Measurements from ENCODE around the gene LSM11.

LSM11 gene

DNA sequence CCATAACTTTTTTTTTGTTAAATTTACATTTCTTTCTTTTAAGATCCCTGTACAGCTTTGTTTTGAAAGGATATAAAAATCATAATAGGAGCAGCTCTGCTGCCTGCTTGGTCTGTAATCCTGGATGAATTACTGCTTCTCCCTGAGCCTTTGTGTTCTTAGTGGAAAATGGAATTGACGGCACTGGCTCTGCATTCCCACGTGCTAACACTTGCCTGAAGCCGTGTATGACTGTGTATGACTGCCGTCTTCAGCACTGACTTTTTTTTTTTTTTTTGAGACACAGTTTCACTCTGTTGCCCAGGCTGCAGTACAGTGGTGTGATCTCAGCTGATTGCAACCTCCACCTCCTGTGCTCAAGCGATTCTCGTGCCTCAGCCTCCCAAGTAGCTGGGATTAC, 7.5 kb upstream of the LSM11 start:
- DNase-seq = no peak

DNA sequence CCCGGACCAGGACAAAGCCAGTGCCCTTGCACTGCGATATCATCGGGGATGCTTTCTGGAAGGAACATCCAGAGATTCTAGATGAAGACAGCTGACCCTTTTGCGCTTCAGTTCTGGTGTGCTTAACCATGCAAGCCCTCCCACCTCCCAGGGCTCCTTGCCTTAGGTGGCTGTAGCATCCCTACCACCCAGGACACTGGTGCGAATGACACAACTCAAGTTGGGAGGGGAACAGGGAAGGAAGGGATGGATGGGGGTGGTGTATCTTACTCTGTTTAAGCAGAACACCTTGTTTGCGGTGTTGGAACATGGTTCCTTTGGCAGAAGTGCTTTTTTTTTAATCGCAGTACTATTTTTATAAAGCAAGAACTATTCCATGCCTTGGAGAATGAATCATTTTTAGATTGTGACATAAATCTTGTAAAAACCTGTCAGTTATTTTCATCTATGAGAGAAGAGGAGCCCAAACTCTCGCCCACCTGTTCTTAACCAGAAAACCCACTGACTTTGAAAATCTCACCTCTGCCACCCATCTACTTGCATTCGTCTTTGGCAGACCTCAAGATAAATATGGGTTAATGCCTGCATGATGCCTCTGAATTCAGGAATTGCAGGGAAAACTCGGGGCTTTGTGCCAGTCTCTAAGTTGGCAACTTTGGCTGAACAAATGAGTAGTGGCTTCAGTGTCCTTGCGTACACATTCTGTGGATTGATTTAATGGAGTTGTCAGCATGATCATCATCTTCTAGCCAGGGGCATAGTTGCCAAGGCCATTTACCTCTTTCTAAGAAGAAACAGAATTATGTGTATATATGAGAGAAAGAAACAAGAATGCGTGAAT, 3.9 kb upstream of the LSM11 start:
- no peak for DNase-seq

DNA sequence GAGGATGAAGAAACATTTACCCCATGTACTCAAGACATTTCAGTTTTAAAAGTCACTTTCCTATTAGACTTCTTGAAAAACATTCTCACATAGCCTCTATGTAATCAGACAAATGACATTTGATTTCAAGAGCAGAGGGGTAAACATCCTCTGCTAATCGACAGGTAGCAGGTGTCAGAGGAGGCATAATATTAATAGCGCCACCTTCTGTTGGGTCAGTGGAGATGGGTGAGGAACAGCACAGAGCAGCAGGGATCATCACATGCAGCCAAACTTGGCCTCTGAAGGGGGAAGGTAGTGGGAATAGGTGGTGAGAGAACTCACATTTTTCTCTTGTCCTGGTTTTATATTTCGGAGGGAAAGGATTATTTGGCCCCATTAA, 3.3 kb upstream of the LSM11 start:
- peak; percentile 1 for DNase-seq

DNA sequence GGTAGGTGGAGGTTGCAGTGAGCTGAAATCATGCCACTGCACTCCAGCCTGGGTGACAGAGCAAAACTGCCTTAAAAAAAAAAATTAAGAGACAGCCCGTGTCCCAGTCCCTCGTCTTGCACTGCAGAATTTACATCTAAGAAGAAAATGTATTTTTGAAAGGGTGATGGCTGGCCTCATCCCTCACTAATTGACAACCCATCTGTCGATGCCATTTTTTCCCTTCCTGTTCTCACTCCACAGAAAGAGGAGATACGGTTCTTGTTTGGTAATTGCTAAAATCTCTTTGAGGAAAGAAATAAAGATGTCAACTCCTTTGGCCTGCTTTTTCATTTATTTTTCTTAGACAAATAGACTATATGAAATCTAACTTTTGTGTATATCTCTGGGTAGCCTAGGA, 2.4 kb upstream of the LSM11 start:
- no peak for DNase-seq

DNA sequence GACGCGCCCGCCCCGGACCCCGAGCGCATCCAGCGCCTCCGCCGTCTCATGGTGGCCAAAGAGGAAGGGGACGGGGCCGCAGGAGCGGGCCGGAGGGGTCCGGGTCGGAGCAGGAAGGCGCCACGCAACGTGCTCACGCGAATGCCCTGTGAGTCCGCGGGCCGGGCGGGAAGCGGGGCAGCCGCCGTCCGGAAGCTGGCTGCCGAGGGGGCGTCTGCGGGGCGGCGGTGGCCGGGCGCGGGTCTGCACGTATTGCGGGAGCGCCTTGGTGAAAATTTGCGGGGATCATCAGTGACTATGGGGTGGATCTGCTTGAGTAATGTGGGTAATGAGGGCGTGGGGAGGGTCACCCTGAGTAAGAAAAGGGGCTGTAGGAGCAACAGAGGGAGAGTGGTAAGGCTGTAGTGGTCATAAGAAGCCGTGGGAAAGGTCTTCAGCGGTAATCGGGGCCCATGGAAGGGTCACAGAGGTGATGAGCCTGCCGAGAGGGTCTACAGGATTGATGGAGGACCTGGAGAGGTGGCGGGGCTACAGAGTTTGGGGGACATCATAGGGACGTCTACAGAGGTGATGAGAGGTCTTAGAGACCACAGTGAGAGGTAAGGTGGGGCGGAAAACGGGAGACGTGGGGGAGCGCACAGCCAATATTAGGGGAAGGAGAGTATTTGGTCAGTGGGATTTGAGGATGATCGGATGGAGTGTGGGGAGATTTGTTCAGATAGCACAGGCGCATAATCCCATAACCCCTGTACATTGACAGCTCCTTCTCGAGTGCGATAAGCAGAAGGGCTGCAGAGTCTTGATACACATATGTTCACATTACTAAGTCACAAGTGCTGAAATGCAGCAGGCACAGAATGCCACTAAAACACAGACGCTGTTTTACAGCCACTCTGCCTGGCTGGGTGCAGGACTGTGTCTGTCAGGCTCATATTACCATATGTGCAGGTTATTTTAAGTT, 819 bp downstream of the LSM11 start:
- DNase-seq = no peak

DNA sequence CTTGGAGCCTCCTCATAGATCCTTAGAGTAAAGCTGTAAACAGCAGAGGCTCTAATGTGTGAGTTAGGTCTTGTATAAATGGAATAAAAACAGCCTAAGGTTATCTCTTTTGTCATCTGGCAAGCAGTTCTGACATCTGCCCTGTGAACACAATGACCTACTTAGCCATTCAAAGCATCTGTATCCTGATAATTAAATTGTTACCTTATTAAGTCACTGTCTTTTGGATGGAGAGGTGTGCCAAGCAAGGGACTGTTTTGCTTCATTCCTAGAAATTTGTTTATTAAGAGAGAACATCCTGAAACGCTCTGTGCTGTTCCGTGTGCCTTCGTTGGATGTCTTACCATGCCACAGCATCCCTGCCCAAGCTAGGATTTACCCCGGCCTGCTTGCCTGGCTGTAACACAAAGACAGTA, 1.5 kb downstream of the LSM11 start:
- DNase-seq = no peak

DNA sequence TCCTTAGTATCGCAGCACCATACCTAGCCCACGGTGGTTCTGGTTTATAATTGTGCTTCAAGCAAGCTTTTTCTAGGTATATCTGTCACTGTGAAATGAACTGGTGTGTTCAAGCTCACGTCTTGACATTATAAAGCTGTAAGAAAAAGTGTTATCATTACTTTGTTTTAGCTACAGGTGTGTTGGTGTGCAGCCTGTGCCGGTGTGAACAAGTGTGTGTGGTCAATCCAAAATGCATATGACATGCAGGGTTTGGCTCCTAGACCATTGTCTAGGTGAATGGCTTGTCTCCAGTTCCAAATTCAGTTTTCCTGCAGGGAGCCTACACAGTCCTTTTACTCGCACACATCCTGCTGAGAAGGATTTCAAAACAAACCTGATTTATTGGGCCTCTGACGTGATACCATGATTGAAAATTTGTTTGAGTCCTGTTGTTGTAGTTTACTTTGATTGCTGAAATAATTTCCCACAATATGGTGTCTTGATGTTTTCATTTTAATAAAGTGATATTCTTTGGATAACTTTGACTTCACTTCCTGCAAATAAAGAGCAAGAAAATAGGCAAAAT, 3.7 kb downstream of the LSM11 start:
- DNase-seq = no peak

DNA sequence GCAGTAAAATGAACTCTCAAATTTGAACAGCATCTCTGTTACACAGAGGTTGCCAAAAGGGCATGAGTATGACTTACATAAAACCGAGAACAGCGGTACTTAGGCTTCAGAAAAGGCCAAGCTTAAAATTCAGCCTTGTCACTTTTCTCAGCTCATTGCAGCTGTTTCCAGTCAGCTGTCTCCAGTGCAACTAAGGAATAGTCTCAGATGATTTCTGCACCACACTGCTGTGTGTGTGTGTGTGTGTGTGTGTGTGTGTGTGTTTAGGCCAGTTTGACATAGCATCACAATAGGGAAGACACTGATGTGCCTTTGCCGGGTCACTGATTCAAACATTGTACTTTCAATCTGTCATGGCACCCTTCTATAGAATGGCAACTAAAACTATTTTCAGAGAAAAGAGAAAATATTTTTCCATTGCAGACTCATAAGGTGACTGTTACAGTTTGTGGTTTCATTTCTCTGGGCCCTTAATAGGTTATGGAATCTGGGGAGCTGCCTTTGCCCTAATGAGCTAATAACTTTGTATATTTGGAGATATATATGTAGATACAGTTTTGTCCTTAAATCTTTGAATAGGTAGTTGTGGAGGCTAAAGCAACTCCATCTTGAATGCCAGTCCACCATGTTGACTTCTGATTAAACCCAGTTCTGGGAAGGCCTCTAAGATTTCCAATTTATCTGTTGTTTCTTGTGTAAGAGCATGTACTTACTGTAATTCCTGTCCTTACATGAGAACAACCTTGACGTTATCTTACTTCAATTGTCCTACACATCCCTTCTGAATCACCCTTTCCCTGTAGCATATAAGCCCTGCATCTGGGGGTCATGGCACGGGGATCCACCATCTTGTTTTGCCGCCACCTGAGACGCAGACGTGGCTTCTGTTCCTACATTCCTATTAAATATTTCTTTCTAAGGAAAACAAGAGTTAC, 4.5 kb downstream of the LSM11 start:
- DNase-seq = no peak

DNA sequence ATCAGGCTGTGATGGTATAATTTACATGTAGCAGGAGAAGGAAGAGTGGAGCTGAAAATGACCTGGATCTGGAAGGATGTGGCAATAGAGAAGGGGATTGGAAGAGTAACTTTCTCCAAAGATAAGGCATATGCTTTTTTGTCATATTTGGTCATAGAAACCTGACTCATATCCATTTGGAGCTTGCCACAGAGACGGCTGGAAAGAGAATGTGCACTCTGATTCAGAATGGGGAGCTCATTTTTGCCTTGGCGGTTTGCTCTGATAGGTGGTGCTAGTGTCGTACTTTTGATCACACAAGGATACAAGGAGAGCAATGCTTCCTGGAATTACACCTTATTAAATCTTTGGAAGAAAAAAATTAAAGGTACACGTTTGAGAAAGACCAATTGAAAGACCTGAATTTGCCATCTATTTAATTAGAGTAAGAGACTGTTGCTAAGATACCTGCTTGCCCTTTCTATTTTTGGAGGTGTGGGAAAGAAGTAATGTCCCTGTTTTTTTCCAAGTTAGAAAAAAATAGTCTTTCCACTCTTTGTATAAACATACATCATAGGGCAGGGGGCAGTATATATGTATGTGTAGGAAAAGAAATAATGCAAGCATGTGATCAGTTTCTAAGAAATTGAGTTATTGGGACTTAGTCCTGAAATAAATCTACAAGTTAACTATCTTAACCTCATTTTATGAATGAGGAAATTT, 5.4 kb downstream of the LSM11 start:
- DNase-seq = no peak

DNA sequence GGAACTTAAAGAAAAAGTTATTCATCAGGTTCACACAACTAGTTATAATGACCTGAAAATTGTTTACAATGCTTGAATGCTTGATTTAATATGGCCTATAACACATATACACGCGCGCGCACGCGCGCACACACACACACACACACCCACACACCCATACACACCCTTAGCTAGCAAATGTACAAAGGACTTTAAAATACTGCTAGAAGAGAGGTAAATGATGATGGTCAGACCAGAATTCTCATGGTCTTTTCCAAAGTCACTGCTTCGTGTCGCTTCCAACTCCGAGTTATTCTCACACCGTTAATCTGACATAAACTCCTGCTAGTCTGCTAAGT, 5.9 kb downstream of the LSM11 start:
- DNase-seq = no peak

DNA sequence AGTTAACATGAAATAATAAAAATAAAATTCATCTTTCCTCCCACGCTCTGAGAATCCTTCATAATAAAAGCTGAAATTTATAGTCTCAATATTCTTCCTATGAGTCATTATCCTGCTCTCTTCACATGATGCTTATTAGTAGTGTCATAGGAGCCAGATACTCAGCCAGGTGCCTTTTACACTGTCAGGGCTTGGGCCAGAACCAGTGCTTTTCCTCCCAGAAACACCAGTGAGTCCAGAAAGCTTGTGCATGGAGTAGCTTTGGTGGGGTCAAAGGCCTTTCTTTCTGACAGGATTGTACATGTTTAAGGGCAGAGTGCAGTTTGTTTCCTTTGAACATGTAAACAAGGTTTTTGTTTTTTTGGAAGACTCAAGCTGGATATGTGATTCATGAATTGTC, 6.8 kb downstream of the LSM11 start:
- no peak for DNase-seq

DNA sequence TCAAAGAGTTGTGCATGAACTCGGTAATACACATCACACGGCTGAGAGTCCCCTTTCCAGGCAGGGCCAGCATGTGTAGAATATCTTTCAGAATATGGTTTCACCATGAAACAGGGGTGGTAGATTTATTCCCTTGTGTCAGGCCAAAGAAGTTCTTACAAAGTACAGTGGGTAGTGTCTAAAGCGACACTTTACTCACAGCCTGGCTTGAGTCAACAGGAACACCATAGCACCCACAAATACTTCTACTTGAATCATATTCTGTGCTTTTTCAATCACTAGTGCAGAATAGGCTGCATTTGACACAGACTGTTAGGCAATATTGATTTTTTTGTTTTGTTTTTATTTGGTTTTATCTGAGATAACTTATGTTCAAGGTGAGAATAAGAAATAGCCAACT, 12.6 kb downstream of the LSM11 start:
- no peak for DNase-seq

DNA sequence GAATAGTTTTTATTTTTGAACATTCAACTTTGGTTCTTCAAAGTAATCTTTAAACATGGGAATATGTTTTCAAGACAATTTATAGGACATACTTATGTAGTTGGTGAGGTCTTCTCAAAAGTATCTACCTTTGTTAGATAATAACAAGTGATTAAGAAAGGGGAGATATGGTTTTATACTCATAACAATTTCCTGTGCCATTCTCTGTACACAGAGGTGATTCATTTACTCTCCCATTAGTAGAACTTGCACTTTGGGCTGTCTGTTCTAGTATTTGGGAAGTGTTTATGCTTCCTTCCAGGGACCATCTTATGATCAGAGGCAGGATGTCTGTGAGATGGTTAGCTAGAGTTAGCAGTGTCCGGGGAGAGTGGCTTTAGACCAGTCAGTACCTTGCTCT, 15.2 kb downstream of the LSM11 start:
- DNase-seq = no peak

DNA sequence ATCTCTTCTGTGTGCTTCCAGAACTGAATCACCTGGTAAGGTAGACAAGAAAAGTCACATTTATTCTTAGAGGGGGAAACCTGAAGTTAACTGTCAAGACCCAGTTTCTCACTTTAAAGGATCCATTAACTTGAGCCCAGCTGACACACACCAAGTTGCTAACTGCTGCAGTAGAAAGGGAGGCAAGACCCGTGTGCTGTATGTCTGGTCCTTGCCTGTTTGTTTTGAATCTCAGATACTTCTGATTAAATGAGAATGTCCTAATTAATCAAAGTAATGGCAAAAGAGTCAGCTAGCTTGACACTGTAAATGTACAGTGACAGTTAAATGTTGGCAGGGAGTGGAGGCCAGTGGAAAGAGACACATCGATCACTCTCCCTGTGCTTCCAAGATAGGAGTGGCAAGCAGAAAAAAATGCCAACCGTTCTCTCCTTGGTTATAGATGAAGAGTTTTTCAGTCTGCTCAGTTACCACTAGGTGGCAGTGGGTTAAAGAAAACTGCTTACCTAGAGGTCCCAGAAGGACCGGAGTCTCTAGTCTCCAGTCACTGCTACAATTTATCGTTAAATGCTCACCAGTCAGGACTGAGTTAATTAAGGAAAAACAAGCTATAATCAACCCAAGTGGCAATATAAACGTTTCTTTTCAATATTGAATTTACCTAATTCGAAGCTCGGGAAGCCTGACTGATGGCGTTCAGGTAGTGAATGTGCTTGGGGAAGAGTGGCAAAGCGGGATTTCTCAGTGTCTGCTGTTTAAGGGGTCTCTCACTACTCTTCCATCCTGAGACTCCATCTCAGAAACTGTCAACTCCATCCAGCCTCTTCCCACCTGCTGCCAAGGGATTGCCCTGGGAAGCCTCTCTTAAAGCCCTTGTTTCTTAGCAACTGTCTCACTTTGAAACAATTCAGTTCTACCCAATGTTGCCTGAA, 18.4 kb downstream of the LSM11 start:
- peak; percentile 71 for DNase-seq

DNA sequence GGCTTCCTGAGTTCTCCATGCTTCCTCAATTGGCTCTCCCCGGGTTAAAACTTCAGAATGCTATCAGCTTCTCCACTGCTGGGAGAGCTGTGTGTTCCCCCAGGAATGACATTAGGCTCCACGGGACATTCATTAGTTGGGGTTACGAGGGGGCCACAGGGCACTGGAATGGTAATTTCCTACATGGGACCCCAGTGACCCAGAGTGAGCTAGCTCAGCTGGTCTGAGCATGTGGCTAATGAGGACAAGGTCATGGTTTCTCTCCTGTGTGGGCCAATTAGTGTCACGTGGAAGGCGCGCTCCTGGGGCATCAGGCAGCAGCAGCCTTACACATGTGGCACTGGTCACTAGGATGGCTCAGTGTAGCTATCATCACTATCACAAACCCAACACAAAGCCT, 21.0 kb downstream of the LSM11 start:
- no peak for DNase-seq

DNA sequence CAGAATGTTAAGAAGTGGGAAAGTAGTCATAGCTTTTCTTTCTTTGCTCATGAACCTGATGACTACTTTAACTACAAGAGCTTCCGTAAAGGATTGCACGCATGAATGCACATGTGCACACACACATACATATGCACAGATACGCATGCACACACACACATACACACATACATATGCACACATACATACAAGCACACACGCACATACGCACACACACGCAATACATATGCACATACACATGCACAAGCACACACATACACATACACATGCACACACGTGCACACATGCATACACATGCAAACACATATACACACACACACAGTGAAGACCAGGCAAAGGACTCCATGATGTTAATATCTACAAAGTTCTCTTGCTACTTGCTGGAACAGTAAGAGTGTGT, 22.9 kb downstream of the LSM11 start:
- no peak for DNase-seq

DNA sequence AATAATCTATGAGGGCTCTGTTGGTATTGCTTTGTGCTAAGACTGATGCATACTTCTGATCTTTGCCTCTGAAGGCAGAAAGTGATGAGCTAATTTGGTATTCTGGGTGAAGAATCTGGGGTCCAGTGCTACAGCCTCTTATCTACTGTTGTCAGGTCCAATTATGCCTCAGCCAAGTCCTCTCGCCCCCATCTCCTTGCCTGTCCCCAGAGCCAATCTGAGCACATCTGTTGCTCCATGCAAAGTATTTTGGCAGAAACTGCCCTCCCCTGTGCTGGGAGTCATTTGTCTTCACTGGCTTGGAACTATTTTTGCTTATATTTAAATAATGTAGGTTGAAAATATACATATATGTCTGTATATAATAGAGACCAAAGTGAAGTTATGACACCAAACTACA, 23.4 kb downstream of the LSM11 start:
- DNase-seq = no peak

DNA sequence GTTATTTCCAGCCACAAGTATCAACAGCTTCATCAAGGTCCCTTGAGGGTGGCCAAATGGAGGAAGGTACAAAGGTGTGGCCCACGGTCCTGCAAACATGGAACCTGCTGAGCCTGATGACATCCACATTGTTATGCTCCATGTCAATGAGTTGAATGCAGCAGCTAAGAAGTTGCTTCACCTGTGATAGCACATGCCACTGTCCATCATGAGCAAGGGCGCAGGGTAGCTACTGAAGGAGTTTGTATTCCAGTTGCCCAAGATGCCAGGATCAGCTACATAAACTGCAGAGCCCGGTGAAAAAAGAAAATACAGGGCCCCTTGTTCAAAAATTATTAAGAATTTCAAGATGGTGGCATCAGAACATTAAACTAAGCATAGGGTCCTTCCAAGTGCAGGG, 24.2 kb downstream of the LSM11 start:
- no peak for DNase-seq

DNA sequence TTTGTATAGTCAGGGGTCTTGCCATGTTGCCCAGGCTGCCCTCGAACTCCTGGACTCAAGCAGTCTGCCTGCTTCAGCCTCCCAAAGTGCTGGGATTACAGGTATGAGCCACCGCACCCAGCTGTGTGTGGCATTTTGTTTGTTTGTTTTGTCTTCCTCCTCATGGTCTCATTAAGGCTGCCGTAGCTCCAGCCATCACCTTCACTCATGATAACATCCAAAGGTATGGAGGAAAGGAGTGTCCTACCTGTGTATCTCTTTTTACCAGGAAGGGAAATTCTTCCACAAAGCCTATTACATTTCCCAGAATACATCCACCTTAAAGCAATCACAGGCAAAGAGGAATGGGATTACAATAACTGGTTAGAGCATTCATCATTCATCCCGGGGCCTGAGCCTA, 27.2 kb downstream of the LSM11 start:
- no peak for DNase-seq

DNA sequence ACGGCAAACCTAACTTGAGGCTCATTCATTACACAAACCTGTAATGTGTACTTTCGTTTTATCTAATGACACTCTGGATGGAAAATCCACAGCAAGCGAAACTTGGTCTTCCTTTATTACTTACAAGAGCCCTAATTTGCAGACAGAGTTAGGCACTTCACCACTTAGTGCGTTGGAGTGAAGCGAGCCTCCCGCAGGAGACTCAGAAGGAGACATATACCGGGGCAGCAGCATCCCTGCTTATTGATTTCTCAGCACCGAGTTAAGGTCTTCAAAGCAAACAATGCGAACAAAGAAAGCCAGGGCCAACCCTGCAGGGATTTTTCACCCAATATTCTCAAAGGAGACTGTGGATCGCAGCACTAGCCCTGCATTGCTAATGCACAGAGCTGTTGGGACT, 28.6 kb downstream of the LSM11 start:
- no peak for DNase-seq
